Sciatic nerve (tissue), 2 donors: ENCODE data around the gene LMO7. TPM values are rescaled to one million over a fixed set of nuclear protein-coding genes. Genes with fewer than 3 reads are reported as not detected.

Source experiments
- ATAC-seq: fragments of 200-7000 bp; cut with Tn5 transposase; one replicate; pipeline ENCODE4 v1.9.1; 2020; ENCODE audit warnings: mild to moderate bottlenecking, moderate library complexity
- DNase-seq: peaks from one replicate; pipeline ENCODE4 v3.0.0-alpha.2; 2020; ENCODE audit warnings: low spot score
- intact Hi-C: fragments of 100-400 bp; cut with DNase I; formaldehyde crosslinking; loops from one replicate; pipeline ENCODE4 v1.14.2; 2022
- total RNA-seq: library from RNA; stranded (reverse); fragmentation: NEBNext Ultra II Directional; extraction: Animal tissue kit (Norgen Biotek cat#: 25700); gene quantifications from one replicate; pipeline ENCODE4 v1.2.1, GENCODE V29; 2021
- donor health status: DM: no; HTN: no; CAD: no.
- donor health status: DM: no; HTN: no; CAD: no.

The LMO7 gene
- total RNA-seq, 1 donor from 2014 or later = 249 TPM

GRCh38 chr13:75811841-75812240 lies 175.7 kb downstream of the LMO7 start:
- intact Hi-C loops = no loop called here
- ATAC-seq (no peak), DNase-seq (no peak)

GRCh38 chr13:75812751-75813181 lies 176.6 kb downstream of the LMO7 start:
- no peak for DNase-seq
- no peak for ATAC-seq
- intact Hi-C loops = no loop called here

- intact Hi-C loops = no loop called here
- no peak for DNase-seq
- ATAC-seq = peak; percentile 39
Measured at GRCh38 chr13:75813323-75813722, 177.2 kb downstream of the LMO7 start.

GRCh38 chr13:75818179-75818967 lies 182.2 kb downstream of the LMO7 start:
- intact Hi-C loops = no loop called here
- DNase-seq (no peak), ATAC-seq (no peak)

- intact Hi-C loops = no loop called here
- DNase-seq (no peak), ATAC-seq (no peak)
Measured at GRCh38 chr13:75818968-75819225, 182.8 kb downstream of the LMO7 start.

GRCh38 chr13:75825161-75825560 lies 189.0 kb downstream of the LMO7 start:
- ATAC-seq = no peak
- intact Hi-C loops = no loop called here
- DNase-seq = no peak

- intact Hi-C loops = no loop called here
- DNase-seq = no peak
- no peak for ATAC-seq
Measured at GRCh38 chr13:75825594-75825993, 189.5 kb downstream of the LMO7 start.

GRCh38 chr13:75826391-75826790 lies 190.3 kb downstream of the LMO7 start:
- ATAC-seq = no peak

GRCh38 chr13:75829830-75830229 lies 193.7 kb downstream of the LMO7 start:
- intact Hi-C loops = no loop called here
- ATAC-seq (no peak), DNase-seq (no peak)

More at GRCh38 chr13:75826391-75826790, 190.3 kb downstream of the LMO7 start:
- DNase-seq = no peak
- intact Hi-C loops = no loop called here

GRCh38 chr13:75830842-75831241 lies 194.7 kb downstream of the LMO7 start:
- ATAC-seq = no peak
- DNase-seq = no peak
- intact Hi-C loops = no loop called here

GRCh38 chr13:75831389-75831788 lies 195.3 kb downstream of the LMO7 start:
- DNase-seq = no peak
- intact Hi-C loops = no loop called here
- ATAC-seq = no peak

- no peak for ATAC-seq
- no peak for DNase-seq
- intact Hi-C loops = no loop called here
Measured at GRCh38 chr13:75832812-75833211, 196.7 kb downstream of the LMO7 start.

- no peak for DNase-seq
- intact Hi-C loops = no loop called here
- ATAC-seq = no peak
Measured at GRCh38 chr13:75836441-75836840, 200.3 kb downstream of the LMO7 start.

GRCh38 chr13:75838366-75839005 lies 202.4 kb downstream of the LMO7 start:
- peak; percentile 26 for ATAC-seq
- no peak for DNase-seq
- intact Hi-C loops = no loop called here

- intact Hi-C loops = no loop called here
- no peak for DNase-seq
- ATAC-seq = no peak
Measured at GRCh38 chr13:75839406-75839805, 203.3 kb downstream of the LMO7 start.

- DNase-seq = no peak
- no peak for ATAC-seq
- intact Hi-C loops = no loop called here
Measured at GRCh38 chr13:75841905-75842304, 205.8 kb downstream of the LMO7 start.

- intact Hi-C loops = no loop called here
Measured at GRCh38 chr13:75843074-75843473, 206.9 kb downstream of the LMO7 start.

GRCh38 chr13:75843991-75844390 lies 207.9 kb downstream of the LMO7 start:
- DNase-seq (no peak), ATAC-seq (no peak)
- intact Hi-C loops = no loop called here

More at GRCh38 chr13:75843074-75843473, 206.9 kb downstream of the LMO7 start:
- ATAC-seq (no peak), DNase-seq (no peak)

- DNase-seq (no peak), ATAC-seq (no peak)
- intact Hi-C loops = no loop called here
Measured at GRCh38 chr13:75847588-75847987, 211.5 kb downstream of the LMO7 start.

- intact Hi-C loops = no loop called here
- ATAC-seq (no peak), DNase-seq (no peak)
Measured at GRCh38 chr13:75850916-75851315, 214.8 kb downstream of the LMO7 start.

GRCh38 chr13:75855216-75855615 lies 219.1 kb downstream of the LMO7 start:
- no peak for ATAC-seq
- intact Hi-C loops = no loop called here
- no peak for DNase-seq
